ENCODE data around the gene AIP.

AIP gene

DNA sequence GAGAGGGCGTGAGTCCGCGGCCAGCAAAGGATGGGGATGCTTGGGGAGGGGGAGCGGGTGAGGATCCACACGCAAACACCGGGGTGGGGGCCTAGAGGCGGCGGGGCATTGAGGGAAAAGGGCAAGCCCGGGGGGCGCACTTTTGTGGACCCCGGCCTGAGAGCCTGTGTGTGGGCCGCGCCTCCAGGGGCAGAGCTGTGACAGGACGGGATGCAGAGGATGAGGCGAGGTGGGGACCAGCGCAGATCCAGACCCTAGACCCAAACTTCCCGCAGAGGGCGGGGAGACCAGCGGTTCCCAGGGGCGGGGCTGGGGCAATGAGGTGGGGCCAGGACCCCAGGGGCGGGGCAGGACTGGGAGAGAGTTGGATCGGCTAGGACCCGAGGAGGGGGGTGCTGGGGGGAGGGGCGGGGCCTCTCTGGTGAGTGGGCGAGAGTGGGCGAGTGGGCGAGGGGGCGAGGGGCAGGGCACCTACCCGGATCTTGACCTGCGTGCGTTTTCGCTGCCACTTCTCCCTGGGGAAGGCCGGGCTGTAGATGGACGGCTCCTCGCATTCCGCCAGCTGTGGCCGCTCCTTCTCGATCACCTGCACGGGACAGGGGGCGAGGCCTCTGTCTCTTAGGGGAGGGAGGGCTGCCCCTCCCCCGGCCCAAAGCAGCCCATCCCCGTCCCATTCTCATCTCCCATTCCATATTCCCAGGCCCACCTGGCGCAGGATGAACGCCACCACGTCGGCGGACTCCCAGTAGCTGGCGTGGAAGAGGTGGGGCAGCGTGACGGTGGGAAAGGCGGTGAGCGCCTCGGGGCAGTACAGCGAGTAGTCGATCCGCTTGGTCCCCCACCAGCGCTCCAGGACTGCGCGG, 11.8 kb downstream of the AIP start:
- no peak for FAIRE-seq

DNA sequence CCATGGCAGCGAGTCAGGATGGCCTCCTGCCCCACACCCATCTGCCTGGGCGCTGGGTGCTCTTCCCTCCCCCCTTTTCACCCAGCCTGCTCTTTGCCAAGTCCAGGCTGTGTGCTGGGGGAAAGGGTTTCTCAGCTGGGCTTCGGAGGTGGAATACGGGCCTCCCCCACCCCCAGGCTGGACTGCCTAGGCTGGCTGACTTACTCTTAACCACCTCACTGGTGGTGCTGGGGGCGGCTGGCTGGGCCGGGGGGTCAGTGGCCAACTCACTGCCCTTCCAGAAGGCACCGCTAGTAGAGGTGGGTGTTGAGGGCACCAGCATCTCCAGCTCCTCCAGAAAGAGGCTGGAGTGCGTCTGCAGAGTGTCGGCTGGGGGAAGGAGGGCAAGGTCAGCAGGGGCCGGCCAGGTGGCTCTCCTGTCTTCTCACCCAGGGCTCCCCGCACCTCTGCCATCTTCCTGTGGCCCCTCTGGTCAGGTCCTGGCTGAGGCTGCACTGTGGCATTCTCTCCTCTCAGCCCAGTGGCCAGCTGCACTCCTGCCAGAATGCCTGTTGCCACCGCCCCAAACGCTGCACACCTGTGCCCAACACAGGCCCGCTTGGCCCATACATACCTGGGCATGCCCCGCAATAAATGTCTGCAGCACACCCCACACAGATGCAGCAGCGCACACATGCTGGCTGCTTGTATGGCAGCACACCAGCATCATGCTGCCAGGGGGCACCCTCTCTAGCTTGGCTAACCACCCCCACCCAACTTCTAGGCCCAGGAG, 12.6 kb downstream of the AIP start:
- FAIRE-seq, result no peak

DNA sequence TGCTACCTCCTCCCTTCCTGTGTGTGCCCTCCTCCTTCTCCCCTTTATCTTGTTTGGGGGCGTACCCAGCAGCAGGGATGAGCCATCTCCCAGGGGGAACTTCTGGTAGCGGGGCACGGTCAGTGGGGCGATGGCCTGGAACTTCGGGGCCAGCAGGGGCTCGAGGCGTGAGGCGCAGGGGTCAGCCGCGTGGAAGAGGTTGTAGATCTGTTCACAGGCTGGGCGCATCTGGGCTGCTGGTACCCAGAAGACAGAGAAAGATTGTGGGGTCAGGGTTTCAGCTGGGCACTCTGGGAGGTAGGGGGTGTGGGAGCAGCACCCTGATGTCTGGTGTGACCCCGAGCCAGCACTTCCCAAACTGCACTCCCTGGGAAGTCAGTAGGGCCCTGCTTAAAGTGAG, 13.3 kb downstream of the AIP start:
- no peak for FAIRE-seq

DNA sequence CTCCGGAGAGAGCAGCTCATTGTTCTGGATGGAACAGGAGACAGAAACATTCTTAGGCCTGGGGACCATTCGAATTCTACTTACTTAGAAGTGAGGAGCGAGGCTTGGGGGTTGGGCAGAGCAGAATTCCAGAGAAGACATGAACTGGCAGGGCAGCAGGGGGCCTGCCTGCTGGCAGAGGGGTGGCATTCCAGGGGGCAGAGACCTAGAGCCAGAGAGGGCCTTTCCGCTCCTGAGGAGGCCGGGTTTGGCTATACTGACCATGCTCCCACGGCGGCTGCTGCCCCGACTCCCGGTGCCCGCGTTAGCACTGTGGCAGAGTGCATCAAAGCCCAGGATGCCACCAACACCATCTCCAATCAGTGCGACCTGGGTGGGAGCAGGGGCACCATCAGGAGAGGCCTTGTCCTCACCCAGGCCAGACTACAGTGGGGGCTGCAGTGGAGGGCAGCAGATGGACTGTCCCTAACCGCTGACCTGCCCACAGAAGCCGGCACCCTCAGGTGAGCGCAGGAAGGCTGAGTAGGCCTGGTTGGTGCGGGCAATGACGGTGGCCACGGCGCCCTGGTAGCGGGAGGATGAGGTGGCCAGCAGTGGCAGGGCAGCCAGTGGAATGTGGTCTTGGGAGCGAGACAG, 14.9 kb downstream of the AIP start:
- no peak for FAIRE-seq

DNA sequence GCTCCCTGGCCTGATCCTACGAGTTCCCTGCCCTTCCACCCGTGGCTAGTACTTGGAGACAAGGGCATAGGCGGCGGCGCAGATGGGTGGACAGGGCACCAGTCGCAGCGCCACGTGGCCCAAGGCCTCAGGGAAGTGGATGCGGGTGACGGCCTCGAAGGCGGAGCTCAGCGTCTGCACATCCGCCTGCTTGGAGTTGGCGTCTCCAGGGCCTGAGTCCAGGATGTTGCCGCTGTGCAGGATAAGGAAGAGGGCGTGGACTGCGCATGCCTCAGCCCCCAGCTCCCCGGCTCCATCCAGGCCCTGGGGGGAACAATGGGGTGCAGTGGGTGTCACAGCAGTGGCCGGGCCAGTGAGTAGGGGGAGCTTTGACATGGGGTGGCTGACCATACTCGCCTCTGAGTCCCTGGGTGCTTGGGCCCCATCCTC, 15.7 kb downstream of the AIP start:
- FAIRE-seq, result no peak

DNA sequence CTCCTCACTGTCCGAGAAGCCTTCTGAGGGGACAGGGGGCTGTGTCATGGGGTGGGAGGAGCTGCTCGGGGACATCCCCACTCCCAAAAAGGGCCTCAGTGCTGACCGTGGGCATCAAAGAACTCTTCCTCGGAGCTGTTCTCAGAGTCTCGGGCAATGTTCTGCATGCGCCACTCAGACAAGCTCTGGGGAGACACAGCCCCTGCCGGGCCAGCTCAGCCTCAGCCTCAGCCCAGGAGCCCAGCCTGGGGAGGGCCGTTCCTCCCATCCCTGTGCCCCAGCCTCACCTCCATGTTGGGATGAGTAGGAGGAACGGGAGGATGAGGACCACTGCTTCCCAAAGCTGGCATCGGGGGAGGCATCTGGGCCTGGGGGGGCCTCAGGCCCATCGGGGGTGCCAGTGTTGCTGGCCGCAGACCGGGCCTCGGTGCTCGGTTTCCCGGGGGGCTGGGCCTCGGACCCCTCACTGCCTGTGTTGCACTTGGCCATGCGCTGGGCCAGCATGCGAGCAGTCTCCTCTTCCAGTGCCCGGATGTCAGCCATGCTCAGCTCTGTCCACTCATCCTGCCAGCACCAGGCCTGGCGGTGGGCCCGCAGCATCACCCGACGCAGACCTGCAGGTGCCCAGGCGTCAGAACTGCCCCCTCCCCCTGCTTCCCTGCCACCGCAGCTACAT, 17.1 kb downstream of the AIP start:
- no peak for FAIRE-seq

DNA sequence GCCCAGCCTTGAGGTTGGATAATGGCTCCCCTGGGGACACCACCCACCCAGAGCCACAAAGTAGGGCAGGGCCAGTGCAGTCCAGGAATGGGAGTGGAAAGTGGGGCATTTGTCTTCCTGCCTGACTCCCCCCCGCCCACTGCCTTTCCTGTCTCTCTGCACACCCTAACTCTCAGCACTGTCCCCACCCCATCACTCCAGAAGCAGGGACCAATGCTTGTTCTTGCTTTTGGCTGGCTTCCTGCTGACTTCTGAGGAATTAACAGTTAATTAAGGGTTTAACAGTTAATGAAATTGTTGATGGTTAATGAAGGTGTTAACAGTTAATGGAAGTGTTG, 17.6 kb downstream of the AIP start:
- FAIRE-seq, result no peak

DNA sequence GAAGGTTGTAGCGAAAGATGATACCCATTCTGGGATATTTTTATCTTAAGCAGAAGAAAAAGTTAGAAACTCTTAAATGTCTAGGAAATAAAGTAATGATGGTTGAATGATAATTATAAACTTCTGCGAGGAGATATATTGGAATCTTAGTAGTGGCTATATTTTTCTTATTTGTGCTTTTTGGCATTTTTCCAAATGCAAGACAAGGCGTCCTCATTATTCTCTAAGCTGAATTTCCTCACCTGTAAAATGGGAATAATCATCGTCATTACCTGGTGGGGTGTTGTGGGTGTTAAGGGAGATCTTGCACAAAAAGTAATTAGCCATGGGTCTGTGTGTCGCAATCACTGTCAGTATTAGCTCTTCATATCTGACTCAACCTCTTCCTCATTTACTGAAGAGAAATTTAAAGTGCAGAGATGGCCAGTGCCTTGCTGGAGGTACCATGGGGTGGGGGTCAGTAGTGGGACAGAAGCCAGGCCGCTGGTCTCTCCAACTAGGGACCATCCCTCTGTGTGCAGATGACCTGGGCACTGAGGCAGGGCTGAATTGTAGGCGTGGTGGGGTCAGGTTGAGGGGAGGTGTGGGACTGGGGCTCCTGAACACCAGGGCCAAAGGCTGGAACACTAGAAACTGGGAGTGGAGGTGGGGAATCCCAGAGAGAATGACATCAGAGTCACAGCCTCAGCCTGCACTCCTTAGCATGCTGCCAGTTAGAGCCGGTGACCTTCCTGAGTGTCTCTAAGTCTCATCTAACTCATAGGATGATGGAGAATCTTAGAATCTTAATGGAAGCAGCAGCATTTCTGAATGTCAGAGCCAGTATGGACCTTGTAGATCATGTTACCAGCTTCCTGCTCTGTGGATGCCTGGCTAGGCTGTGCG, 18.2 kb downstream of the AIP start:
- FAIRE-seq, result no peak

DNA sequence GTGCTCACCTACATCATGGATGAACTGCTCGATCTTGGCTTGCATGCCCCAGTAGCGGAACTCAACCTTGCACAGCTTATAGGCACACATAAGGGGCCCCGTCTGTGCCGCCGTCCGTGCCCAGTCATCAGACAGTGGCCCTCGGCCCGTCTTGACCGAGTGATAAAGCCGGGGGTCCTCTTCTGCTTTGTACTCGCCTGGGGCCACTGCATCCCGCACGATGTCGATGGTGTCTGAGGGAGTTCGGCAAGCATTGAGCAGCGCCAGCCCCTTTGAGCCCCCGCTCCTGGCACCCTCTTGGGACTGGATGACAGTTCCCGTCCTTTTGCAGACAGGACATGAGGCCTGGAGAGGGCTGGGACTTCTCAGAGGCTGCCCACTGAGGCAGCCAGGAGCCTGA, 19.0 kb downstream of the AIP start:
- no peak for FAIRE-seq

DNA sequence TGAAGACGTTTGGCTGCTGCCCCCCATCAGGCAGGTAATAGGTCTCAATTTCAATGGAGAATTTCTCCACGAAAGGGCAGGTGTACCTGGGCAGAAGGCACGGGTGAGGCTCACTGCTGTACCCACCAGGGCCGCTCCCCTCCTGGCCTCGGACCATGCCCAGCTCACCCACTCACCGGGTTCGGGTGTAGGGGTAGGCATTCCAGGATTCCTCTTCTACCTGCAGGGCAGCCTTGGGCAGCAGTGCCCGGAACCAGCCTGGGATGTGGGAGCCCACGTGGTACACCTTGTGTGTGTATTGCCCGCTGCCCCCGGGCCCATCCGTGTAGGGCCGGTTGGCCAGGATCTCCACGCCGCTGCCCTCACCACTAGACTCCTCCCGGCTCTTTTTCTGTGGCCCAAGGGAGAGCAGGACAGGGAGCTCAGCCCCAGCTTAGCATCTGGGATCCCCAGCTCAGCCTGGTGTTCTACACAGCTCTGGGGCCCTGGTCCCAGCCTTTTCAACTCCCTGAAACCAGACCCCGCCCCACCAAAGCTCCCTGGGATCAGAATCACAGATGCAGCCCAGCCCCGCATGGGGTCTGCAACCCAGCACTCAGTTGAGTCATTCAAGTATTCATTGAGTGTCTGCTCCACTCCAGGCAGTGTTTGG, 19.6 kb downstream of the AIP start:
- no peak for FAIRE-seq

DNA sequence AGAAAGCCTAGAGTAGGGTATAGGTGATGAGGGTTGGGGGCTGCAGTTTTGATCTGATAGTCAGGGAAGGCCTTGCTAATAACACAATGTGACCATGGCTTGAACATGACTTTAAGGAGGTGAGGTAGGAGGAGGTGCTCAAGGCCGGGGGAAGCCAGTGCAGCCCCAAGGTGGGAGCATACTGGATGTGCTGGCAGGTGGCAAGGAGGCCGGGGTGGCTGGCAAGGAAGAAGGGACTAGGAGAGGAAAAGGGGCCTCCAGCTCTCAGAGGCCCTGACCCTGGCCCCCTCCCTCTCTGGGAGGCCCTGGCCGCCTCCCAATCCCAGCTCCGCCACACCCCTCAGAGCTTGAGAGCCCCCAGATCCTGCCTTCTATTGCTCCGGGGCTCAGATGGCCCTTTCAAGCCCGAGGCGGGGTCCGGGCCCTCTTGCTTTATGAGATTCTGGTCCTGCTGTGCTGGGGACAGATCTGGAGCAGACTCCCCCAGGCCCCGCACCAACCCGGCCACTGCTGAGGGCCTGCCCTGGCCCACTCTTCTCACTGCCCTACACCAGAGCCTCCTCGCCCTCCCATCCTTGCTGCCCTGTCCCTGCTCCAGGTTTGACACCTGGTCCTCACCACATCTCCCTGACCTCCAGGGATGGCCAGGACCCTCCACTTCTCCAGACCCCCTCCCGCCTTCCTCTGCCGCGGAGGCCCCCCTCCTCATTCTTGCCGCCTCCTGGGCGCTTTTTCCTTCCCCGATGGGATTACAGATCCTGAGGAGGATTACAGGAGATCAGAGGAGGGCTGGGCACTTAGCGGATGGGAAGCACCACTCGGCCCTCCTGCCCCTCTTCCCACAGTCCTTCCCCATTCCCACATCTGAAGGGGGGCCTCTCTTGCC, 20.5 kb downstream of the AIP start:
- no peak for FAIRE-seq

DNA sequence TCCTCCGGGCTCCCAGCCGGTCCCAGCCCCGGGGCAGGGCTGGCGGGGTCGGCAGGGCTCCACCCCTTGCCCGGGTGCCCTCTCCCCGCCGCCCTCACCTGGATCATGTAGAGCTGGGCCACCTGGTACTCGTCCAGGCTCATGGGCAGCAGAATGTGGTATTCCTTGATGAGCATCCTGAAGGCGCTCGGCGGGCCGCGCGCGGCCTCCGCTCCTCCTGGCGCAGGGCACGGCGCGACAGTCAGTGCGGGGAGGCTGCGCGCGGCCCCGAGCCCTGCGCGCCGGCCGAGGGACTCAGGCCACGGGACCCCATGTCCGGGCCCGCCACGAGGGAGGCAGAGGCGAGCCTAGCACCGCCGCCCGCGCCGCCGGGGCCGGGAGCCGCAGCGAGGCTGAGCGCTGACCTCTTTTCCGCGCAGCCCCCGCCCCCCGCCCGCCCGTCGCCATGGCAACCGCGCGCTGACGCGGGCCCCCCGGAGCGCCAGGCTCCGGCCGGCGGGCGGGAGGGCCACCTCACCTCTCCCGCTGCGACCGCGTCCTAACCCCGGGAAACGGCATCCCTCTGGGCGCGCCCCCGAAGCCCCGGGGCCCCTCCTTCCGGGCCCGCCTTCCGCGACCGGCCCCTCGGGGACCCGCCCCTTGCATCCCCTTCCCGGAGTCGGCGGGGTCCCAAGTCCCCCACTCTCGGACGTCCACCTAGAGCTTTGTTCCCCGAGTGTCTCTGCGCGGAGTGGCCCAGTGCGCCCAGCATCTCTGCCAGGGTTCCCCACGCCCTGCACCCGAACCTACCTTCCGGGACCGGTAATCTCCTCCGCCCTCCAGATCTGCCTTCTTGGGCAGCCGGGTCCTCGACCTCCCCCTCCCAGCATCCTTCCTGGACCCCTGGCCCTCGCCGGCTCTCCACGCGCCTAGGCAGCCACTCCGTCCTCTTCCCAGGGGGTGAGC, 21.5 kb downstream of the AIP start:
- FAIRE-seq, result no peak

DNA sequence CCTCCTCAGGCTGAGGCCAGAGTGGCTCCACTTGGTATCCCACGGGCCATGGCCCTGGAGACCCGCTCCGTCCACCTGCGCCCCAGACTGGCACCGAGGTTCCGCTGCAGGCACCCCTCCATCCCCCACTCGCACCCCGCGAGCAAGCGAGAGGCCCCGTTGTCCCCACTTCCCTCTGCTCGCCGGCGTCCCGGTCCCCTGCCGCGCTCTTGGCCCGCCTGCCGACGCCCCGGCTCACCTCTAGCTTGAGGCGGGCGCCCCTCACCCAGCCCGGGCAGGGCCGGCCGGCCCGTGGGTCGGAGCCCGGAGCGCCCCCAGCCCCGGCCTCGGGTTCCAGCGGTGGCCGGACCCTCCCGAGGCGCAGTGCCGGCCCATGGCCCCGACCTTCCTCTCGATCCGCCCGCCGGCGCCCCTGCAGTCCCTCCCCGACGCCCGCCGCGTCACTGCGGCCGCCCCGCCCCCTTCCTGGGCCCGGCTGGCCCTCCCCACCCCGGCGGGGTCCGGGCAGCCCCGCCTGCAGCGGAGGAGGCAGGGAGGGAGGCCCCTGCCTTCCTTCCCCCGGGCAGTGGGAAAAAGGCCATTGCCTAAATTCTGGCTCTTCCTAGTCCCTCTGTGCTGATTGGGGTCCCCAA, 22.2 kb downstream of the AIP start, which contains the start of gene PITPNM1:
Gene PITPNM1 (minus strand): TSS at position 414 of the 632 bp plus-strand sequence. CDS start 1,183 bp downstream, outside the sequence.
- FAIRE-seq, result no peak

DNA sequence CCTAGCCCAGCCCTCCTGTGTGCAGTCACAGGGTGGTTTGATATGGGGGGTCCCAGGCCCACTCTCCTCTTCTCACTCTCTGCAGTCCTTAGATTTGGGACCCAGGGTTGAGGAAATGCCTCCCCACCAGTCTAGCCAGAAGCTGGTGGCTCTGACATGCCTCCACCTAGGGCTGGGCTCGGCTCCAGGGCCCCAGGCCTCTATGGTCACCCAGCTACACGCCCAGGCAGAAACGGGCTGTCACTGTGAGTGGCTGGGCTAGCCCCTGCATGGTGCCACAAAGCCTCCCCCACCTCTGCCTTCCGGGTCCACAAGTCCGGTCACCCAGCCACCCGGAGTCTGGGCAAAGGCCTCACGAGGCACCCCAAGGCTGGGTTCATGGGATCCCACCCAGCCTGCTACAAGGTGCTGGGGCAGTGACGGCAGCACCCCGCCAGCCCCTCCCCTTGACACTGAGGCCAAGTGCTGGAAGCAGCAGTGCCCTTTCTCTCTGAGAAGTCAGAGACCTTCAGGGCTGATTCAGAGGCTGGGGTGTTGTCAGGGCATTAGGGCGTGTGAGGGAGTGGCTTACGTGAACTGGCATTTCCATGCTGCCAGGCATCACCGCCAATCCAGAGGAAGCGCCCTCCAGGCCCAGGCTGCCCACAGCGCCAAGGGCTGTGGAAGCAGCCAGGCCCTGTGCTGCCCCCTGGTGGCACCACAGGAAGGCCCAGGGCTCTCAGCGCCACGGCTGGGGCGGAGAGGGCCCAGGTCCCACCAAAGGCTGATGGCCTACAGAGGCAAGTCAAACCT, 23.0 kb downstream of the AIP start:
- FAIRE-seq, result no peak

DNA sequence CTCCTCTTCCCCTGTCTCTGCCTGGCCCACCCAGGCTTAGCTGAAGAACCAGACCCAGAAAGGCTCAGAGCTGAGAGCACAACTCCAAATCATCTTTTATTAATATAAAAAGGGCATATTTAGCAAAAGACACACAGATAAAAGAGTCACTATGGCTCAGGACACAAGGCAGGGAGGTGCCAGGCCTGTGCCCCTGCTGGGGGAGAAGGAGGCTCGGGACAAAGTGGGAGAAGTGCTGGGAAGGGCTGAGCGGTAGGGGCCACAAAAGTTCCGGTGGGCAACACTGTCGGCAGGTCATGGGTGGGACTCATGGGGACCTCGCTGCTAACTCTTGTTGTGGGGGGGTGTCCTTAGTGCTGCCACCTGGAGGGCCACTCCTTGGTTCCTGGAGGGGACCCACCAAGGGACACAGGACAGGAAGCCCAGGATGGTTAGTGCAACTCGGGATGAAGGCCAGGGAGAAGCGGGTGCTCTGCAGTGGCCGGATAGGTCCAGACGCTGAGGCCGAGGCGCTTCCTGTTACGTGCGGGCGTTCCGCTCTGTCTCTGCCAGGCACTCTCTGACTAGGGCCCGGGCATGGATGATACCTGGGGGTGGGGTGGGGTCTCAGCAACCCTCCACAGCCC, 23.7 kb downstream of the AIP start:
- FAIRE-seq, result no peak

DNA sequence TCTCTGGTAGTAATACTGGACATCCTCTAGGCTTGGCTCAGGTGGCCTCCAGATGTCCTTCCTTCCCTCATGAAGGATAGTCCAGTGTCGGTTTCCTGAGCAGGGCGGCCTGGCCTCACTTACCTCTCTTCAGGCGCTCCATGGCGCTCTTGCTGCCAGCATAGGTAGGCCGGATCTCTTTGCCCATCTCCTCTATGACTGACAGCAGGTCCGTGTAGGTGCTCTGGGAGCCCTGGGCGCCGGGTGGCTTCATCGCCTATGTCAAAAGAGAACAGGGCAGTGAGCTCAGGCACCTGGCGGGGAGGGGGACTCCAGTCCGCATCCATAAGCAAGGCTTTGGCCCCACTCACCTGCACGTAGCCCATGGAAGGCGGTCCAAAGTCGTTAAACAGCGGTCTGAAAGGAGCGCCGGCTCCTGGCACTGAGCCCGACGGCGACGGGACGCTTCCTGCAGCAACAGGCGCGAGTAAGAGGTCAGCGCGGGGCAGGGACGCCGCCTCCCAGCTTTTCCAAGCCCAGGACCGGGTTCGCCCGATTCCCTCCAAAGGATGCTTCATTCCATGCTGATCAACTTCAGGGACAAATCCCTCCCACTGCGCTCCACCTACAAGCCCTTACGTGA, 24.5 kb downstream of the AIP start:
- no peak for FAIRE-seq
